DOHH2 (cell line): ENCODE measurements around the gene ELAC2.

Source experiments
- CTCF ChIP-seq: fragments of 200-600 bp; sonication (generic); IDR thresholded peaks from one replicate; pipeline ENCODE4 v1.5.1; 2014; ENCODE audit warnings: antibody characterized with exemption, mild to moderate bottlenecking, low read depth, low read length; ENCODE audit not compliant: poor library complexity, severe bottlenecking
- EZH2phosphoT487 ChIP-seq: fragments of 200-600 bp; sonication (generic); IDR thresholded peaks from 2 replicates; pipeline ENCODE4 v1.6.1; 2017; ENCODE audit warnings: borderline replicate concordance, mild to moderate bottlenecking, antibody characterized with exemption, low read length, moderate library complexity, mixed read lengths

GRCh38 chr17:12964162-12964561 lies 53.7 kb downstream of the ELAC2 start:
- TF ChIP-seq CTCF (no peak), EZH2phosphoT487 (no peak)
